Progenitor cell of endocrine pancreas (in vitro differentiated cells): ENCODE results near the gene SLC25A21. TPM values are rescaled to one million over a fixed set of nuclear protein-coding genes. Genes with fewer than 3 reads are reported as not detected.

Experiments used
- DNase-seq: peaks from one replicate; pipeline ENCODE4 v3.0.0; 2021; ENCODE audit warnings: low spot score; ENCODE audit not compliant: unreplicated experiment
- H3K27ac Mint-ChIP-seq: 2 replicates; pipeline ENCODE4 v1.8.0; 2021; ENCODE audit warnings: mild to moderate bottlenecking, moderate library complexity, mixed read lengths
- H3K27me3 Mint-ChIP-seq: 2 replicates; pipeline ENCODE4 v1.8.0; 2021; ENCODE audit warnings: mixed read lengths
- H3K36me3 Mint-ChIP-seq: 2 replicates; pipeline ENCODE4 v1.8.0; 2022; ENCODE audit warnings: mixed read lengths; ENCODE audit not compliant: insufficient read depth
- H3K4me1 Mint-ChIP-seq: 2 replicates; pipeline ENCODE4 v1.8.0; 2021; ENCODE audit warnings: low read depth, mixed read lengths
- H3K4me3 Mint-ChIP-seq: 2 replicates; pipeline ENCODE4 v1.8.0; 2021; ENCODE audit warnings: low read depth, mild to moderate bottlenecking, moderate library complexity, mixed read lengths
- H3K9me3 Mint-ChIP-seq: 2 replicates; pipeline ENCODE4 v1.8.0; 2021; ENCODE audit warnings: low read depth, mixed read lengths
- total RNA-seq: library from RNA; stranded (reverse); gene quantifications from 2 replicates; pipeline ENCODE4 v1.2.1, GENCODE V29; 2021
- TF ChIP-seq, protein P1 (sequence below): fragments of 200-600 bp; sonication (generic); IDR thresholded peaks from one replicate; pipeline ENCODE4 v1.5.0; 2021; ENCODE audit warnings: antibody characterized with exemption, mild to moderate bottlenecking; ENCODE audit not compliant: unreplicated experiment

The SLC25A21 gene
- total RNA-seq, 1 donor from 2014 or later: 2.5 TPM

DNA sequence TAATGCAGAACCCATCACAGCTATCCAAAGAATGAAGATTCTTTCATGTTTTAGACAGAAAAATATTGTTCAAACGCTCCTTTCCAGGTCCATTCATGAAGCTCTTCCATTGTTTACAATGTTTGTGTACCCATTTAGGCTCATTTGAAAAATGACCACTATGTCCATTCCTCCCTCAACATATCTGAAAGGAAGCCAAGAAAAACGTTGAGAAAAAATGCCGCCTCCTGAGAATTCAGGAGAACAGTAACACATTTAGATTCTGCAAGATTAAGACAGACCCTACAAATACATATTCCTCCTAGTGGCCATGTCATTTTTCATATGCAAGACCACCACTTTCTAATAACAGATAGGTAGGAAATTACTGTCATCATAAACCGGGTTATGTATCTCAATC is 124.4 kb downstream of the SLC25A21 start:
- peaks cover 2% of the 10 kb centered on the region for H3K27me3 Mint-ChIP-seq
- TF ChIP-seq, protein P1, sequence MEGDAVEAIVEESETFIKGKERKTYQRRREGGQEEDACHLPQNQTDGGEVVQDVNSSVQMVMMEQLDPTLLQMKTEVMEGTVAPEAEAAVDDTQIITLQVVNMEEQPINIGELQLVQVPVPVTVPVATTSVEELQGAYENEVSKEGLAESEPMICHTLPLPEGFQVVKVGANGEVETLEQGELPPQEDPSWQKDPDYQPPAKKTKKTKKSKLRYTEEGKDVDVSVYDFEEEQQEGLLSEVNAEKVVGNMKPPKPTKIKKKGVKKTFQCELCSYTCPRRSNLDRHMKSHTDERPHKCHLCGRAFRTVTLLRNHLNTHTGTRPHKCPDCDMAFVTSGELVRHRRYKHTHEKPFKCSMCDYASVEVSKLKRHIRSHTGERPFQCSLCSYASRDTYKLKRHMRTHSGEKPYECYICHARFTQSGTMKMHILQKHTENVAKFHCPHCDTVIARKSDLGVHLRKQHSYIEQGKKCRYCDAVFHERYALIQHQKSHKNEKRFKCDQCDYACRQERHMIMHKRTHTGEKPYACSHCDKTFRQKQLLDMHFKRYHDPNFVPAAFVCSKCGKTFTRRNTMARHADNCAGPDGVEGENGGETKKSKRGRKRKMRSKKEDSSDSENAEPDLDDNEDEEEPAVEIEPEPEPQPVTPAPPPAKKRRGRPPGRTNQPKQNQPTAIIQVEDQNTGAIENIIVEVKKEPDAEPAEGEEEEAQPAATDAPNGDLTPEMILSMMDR: no peak
- no peak for DNase-seq
- no peaks in the 10 kb centered on the region for H3K36me3 Mint-ChIP-seq
- no peaks in the 10 kb centered on the region for H3K9me3 Mint-ChIP-seq
- H3K27ac Mint-ChIP-seq: no peak overlapping the region
- H3K4me1 Mint-ChIP-seq: peaks cover 21% of the 10 kb centered on the region
- H3K4me3 Mint-ChIP-seq: no peak overlapping the region

- TF ChIP-seq, protein P1: no peak
- Mint-ChIP-seq H3K36me3 (no peaks in the 10 kb centered on the region), H3K27me3 (peaks cover 3% of the 10 kb centered on the region), H3K9me3 (no peaks in the 10 kb centered on the region), H3K4me1 (peaks cover 25% of the 10 kb centered on the region), H3K27ac (no peak overlapping the region), H3K4me3 (no peak overlapping the region)
- no peak for DNase-seq
Observed at GRCh38 chr14:37047226-37047625, 125.2 kb downstream of the SLC25A21 start.

DNA sequence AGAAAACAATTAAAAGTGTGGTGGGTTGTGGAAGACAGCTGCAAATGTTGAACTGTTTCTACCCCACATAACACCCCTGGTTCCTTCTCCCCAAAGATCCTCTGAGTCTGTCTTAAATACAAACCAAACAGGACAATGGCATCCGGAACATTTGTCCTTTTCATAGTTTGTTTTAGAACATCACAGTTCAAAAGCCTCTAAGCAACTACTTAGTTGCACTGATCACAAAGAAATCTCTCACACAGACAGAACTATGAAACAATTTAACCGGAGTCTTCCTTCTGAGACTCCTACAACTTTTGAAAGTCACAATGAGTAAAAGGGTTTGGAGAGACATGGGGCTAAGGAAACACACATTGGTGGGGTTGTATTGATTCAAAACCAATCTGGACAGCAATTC is 125.6 kb downstream of the SLC25A21 start:
- H3K27ac Mint-ChIP-seq: no peak overlapping the region
- H3K4me3 Mint-ChIP-seq: no peak overlapping the region
- no peak for DNase-seq
- no peaks in the 10 kb centered on the region for H3K36me3 Mint-ChIP-seq
- H3K9me3 Mint-ChIP-seq: no peaks in the 10 kb centered on the region
- H3K4me1 Mint-ChIP-seq: peaks cover 25% of the 10 kb centered on the region
- TF ChIP-seq, protein P1: no peak
- H3K27me3 Mint-ChIP-seq: peaks cover 3% of the 10 kb centered on the region

DNA sequence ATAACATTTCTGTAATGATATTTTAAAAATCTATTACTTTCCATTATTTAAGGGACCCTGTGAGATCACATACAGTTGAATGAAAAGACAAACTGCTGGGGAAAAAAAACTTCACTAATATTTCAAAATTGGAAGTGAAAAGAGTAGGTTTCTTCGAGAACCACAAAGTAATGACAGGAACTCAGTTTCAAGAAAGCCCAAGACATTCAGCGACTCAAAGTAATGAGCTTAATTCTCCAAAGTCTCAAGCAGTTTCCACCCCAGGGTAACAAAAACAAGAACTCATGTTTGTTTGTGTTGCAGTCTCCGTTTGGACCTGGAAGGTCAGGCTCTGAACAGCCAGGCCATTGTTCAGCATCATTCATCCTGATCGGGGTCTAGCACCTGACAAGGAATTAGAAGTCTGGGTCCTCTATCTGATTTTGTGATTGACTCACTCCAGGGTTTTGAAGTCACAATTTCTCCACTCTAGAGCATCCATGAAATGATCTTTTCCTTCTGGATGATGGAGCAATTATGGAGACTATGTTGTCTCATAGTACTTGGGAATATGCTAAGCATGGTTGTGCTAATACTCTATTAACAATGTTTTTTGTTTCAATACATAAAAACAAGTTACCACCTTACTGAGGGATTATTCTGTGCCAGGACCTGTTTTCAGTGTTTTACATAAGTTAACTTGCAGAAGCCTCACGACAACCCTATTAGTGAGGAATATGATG is 126.9 kb downstream of the SLC25A21 start:
- Mint-ChIP-seq H3K9me3 (no peaks in the 10 kb centered on the region), H3K4me1 (peaks cover 25% of the 10 kb centered on the region), H3K36me3 (no peaks in the 10 kb centered on the region), H3K27me3 (peaks cover 3% of the 10 kb centered on the region), H3K4me3 (no peak overlapping the region), H3K27ac (no peak overlapping the region)
- TF ChIP-seq, protein P1: no peak
- no peak for DNase-seq

- H3K27me3 Mint-ChIP-seq: peaks cover 4% of the 10 kb centered on the region
- TF ChIP-seq, protein P1: no peak
- H3K36me3 Mint-ChIP-seq: no peaks in the 10 kb centered on the region
- H3K9me3 Mint-ChIP-seq: no peaks in the 10 kb centered on the region
- peaks cover 2% of the 10 kb centered on the region for H3K4me1 Mint-ChIP-seq
- H3K27ac Mint-ChIP-seq: no peak overlapping the region
- H3K4me3 Mint-ChIP-seq: no peak overlapping the region
- no peak for DNase-seq
Observed at GRCh38 chr14:37037636-37038387, 134.6 kb downstream of the SLC25A21 start.
